ENCODE measurements around the gene ATP2C2.

Gene ATP2C2

GRCh38 chr16:84501077-84501735 is 132.9 kb downstream of the ATP2C2 start:
- DNase-seq: no peak

GRCh38 chr16:84502075-84502474 is 133.7 kb downstream of the ATP2C2 start:
- no peak for DNase-seq

DNA sequence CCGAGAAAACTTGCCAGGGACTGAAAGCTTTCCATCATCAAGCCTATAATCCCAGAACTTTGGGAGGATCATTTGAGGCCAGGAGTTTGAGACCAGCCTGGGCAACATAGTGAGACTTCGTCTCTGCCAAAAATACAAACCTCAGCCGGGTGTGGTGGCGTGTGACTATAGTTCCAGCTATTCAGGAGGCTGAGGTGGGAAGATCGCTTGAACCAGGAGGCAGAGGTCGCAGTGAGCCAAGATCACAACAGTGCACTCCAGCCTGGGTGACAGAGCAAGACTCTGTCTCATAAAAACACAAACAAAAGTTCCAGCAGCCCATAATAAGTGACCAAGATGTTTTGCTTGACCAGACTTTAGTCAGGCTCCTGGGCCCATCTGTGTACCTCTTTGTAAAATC is 134.2 kb downstream of the ATP2C2 start:
- DNase-seq: no peak

DNA sequence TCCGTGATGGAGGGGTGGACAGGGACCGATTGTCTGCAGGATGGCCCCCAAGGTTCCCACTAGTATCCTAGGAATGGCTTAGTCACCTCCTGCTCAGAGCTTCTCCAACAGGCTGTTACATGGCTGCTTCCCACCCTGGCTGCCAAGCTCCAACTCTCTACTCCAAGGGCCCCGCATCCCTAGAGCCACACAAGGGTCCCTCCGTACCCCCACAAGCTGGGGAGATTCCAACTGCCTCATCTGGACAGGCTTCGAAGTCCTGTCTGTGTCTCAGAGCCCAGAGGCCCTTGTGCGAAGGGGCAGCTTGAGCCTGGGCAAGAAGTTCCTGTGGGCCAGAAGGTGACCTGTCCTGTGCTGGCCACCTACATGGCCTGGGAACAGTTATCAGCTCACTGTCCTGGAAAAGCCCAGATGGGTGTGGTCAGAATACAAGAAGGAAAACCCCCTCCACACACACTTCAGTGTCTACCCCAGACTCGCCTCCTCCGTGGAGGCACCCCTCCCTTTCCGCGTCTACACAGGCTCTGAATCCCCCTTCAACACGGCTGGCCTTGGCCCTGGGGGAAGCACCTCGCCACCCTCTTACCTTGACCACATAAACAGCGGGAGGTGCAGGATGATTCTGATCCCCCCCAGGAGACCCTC is 135.5 kb downstream of the ATP2C2 start:
- DNase-seq: no peak

- DNase-seq: peak; percentile 98
Measured at GRCh38 chr16:84504420-84505248, 136.3 kb downstream of the ATP2C2 start, which contains the start of gene MEAK7. Gene MEAK7 (minus strand): TSS chr16:84504659. CDS start chr16:84498086, 6,573 bp downstream.

DNA sequence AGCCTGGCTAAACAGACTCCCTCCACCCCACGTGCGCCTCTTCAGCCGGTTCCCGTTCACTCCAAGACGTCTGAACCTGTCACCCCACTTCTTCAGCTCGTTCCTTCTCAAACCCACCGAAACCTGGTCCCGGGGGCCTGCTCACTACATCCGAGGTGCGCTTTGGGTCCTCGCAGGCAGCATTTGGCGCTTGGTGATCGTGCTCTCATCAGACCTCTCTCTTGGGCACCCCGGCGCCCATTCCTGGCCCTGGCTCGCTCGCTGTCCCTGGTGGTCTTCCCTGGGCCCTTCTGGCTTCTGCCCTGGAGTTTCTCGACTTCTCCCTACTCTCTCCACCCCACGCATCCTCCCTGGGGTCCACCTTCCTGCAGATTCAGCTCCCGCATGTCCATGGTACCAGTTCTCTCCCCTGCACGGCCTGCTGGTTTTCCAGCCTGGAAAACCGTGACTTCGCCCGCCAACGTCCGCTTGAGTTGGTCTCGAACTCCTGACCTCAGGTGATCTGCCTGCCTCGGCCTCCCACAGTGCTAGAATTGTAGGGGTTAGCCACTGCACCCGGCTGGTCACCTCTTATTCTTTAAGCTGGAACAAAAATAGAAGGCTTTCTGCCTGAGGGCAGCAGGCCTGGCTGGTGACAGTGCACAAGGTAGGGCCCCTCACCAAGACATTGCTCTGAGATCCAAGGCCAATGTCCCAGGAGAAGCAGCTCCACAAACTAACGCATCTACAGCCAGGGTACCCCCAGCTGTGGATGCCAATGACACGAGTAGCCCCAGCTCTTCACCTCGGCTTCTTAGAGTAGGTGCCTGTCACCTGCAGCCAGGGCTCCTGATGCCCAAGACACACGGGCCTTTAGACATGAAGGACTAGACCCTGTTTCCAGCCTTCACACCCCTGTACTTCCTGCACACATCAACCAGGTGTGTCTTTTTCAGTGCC is 137.2 kb downstream of the ATP2C2 start:
- DNase-seq: no peak

DNA sequence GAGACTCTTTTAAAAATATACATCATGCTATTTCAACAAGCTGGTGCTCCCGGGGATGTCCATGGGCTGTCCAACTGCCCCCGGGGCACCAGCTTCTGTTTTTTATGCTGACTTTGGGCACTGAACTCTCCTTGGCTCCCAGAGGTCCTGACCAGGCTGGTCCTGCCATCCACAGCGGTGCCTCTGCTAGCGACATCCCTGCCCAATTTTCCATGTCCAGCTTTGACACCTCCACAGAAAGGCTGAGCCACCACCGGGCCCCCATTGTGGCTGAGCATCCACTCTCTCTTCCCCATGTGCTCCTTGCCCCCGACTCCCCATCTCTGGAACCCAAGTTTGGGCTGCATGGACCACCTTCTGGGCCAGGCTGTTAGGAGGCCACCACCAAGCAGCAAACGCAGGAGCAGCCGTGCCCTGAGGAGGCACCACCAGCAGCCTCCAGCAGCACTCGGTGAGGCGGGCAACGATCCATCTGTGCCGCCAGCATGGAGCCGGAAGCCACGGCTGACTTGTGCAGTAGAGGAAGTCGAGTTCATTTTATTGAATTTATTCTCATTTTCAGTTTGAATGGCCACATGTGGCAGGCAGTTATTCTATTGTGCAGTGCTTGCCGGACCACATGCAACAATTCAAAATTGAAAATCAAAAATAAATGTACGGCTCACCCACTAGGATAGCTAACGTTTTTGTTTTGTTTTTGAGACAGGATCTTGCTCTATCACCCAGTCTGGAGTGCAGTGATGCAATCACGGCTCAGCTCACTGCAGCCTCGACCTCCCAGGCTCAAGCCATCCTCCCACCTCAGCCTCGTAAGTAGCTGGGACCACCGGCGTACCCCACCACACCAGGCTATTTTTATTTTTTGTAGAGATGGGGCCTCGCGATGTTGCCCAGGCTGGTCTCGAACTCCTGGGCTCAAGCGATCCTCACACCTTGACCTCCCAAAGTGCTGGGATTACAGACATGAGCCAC is 139.0 kb downstream of the ATP2C2 start:
- DNase-seq: peak; percentile 40

- peak; percentile 45 for DNase-seq
Measured at GRCh38 chr16:84508502-84508901, 140.2 kb downstream of the ATP2C2 start.

DNA sequence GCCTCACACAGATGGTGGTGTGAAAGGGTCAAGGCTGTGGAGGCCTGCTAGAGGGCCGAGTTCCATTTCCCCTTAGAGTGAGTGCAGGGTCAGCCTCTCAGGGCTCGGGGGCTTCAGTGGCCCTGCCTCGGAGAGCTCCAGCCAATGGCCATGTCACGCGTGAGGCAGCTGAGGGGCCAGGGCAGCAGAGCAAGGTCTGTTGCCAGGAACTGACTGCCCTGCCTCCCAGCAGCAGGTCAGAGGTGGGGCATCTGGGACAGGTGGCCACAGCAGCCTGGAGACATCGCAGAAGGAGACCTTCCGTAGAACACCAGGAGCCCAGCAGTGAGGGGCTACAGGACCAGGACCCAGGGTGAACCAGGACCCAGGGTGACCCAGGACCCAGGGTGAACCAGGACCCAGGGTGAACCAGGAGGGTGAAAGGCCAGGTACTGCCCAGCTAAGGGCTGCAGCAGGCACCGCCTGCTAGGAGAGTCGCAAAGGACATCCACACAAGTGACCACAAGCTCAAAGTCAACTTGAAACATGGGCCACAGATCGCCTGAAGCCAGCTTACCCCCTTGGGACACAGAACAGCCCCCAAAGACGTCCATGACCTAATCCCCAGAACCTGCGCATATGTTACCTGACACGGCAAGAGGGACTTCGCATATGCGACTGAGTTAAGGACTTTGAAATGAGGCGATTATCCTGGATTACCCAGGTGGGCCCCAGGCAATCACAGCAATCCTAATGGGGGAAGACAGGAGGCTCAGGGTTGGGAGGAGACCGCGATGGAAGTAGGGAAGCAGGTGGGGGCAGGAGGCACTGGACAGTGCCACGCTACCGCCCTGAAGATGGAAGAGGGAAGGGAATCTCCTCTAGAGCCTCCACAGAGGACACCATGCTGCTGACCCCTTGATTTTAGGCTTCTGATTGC is 141.0 kb downstream of the ATP2C2 start:
- no peak for DNase-seq

GRCh38 chr16:84511180-84511800 is 143.0 kb downstream of the ATP2C2 start:
- peak; percentile 87 for DNase-seq

DNA sequence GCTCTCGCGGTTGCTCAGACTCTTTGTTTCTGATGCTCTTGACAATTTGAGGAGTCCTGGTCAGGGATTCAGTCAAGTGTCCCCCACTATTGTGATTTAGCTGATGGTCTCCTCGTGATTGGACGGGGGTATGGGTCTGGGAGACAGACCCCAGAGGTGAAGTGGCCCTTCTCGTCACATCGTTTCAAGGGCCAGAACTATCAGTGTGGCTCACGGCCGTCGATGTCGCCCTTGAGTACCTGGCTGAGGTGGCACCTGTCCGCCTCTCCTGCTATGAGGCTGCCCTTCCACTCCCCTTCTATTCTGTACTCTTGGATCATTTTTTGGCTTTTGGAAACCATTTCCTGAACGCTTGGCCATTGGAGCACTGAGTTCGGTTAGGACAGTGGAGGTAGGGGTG is 143.5 kb downstream of the ATP2C2 start:
- no peak for DNase-seq

DNA sequence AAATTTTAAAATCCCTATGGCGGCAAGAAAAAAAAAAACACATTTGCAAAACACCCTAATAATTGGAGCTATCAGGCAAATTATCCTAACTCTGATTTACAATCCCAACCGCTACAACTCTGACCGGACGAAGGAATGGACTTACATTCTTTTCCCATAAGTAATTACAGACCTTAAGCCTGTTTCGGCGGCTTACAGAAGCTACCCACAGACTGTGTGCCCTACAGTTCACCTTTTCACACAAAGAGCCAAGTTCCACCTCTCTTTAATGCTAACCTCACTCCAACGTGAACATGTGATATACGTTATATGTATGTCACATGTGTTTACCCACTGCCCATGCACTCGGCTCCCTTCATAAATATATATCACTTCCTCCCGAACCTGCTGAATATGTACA is 144.8 kb downstream of the ATP2C2 start:
- no peak for DNase-seq

DNA sequence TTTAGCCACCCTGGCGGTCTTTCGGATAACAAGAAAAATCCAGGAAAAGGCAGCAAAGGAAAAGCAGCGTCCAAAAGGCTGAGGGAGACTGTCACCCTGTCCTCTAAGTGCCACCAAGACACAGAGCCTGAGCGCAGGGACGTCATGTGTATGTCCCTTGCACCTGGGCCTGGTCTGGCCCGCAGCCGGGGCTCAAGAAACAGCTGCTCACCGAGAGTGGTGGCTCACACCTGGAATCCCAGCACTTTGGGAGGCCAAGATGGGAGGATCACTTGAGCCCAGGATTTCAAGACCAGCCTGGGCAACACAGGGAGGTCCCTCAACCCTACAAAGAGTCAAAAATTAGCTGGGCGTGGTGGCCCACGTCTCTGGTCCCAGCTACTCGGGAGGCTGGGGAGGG is 145.3 kb downstream of the ATP2C2 start:
- DNase-seq: no peak
